Fibroblast of mammary gland (primary cell): Measurements from ENCODE around the gene SLC12A2.

Source experiments
- DNase-seq: peaks from one replicate; pipeline ENCODE4 v3.0.0-alpha.2; 2010; ENCODE audit warnings: low read depth
- H3K4me3 ChIP-seq: 2 replicates; pipeline ENCODE4 v1.5.1; 2011; ENCODE audit warnings: low read depth, mild to moderate bottlenecking, low read length, moderate library complexity; ENCODE audit not compliant: control insufficient read depth
- CTCF ChIP-seq: conservative IDR thresholded peaks from 2 replicates; pipeline ENCODE4 v1.5.1; 2011; ENCODE audit warnings: low read depth, low read length, inconsistent platforms; ENCODE audit not compliant: control insufficient read depth, insufficient read depth

Gene SLC12A2

GRCh38 chr5:128092144-128092543, 8.6 kb downstream of the SLC12A2 start:
- DNase-seq = no peak
- H3K4me3 ChIP-seq = no peak overlapping the region
- TF ChIP-seq CTCF = no peak

GRCh38 chr5:128093368-128093767, 9.8 kb downstream of the SLC12A2 start:
- no peak for TF ChIP-seq CTCF
- H3K4me3 ChIP-seq = no peak overlapping the region
- DNase-seq = peak; percentile 30

DNA sequence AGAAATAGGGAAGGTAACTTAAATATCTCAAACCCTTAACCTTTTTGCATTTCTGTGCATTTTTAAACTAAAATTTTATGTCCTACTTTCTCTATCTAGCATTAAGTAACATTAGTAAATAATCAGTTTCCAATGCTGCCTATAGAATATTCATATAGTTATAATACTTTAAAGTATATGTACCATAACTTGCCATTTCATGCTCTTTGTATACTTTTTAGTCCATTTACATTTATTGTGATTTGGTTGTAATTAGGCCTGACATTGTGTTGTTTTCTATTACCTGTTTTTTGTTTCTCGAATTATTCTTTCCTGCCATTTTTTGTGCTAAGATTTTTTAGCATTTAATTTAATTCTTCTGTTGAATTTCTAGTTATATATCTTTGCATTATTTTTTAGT, 13.7 kb downstream of the SLC12A2 start:
- TF ChIP-seq CTCF = no peak
- H3K4me3 ChIP-seq = no peak overlapping the region
- no peak for DNase-seq

DNA sequence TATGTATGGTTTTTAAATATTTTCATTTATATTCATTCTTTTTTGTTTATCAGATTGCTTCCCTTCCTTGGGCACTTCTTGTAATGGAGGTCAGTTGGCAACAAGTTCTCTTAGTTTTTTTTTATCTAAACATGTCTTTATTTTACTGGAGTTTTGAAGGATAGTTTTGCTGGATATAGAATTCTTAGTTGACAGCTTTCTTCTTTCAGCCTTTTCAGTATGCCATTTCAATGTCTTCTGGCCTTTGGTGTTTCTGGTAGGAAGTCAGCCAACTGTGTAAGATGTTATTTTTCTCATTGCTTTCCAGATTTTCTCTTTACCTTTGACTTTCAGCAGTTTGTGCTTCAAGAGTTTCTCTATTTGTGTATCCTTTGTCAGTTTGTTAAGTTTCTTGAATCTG, 14.2 kb downstream of the SLC12A2 start:
- no peak for DNase-seq
- TF ChIP-seq CTCF = no peak

GRCh38 chr5:128099944-128100343, 16.4 kb downstream of the SLC12A2 start:
- no peak overlapping the region for H3K4me3 ChIP-seq
- no peak for DNase-seq
- TF ChIP-seq CTCF = no peak

More for the DNA sequence above, 14.2 kb downstream of the SLC12A2 start:
- no peak overlapping the region for H3K4me3 ChIP-seq

GRCh38 chr5:128100860-128101557, 17.4 kb downstream of the SLC12A2 start:
- TF ChIP-seq CTCF = no peak
- H3K4me3 ChIP-seq = no peak overlapping the region
- no peak for DNase-seq
